Endodermal cell (in vitro differentiated cells): ENCODE results near the gene TCIRG1. TPM values are rescaled to one million over a fixed set of nuclear protein-coding genes. Genes with fewer than 3 reads are reported as not detected.

Source experiments
- DNase-seq: peaks from one replicate; pipeline ENCODE4 v3.0.0-alpha.2; 2017
- H3K27ac ChIP-seq: 2 replicates; pipeline ENCODE4 v1.5.1; 2013; ENCODE audit warnings: mild to moderate bottlenecking, low read depth, low read length, moderate library complexity
- H3K27me3 ChIP-seq: 2 replicates; pipeline ENCODE4 v1.6.1; 2013; ENCODE audit warnings: mild to moderate bottlenecking, low read length, moderate library complexity; ENCODE audit not compliant: insufficient read depth, control insufficient read depth, poor library complexity, severe bottlenecking
- H3K36me3 ChIP-seq: 2 replicates; pipeline ENCODE4 v1.7.0; 2013; ENCODE audit warnings: mild to moderate bottlenecking, low read length, moderate library complexity; ENCODE audit not compliant: control insufficient read depth, insufficient read depth
- H3K4me1 ChIP-seq: one replicate; pipeline ENCODE4 v1.7.0; 2013; ENCODE audit warnings: low read length; ENCODE audit not compliant: control insufficient read depth, insufficient read depth
- H3K4me3 ChIP-seq: 2 replicates; pipeline ENCODE4 v1.5.1; 2013; ENCODE audit warnings: mild to moderate bottlenecking, low read length, moderate library complexity
- H3K9ac ChIP-seq: 2 replicates; pipeline ENCODE4 v1.6.1; 2013; ENCODE audit warnings: mild to moderate bottlenecking, low read length, moderate library complexity; ENCODE audit not compliant: poor library complexity, severe bottlenecking; ENCODE audit errors: extremely low read depth
- H3K9me3 ChIP-seq: 2 replicates; pipeline ENCODE4 v1.6.1; 2013; ENCODE audit warnings: mild to moderate bottlenecking, low read length, moderate library complexity; ENCODE audit not compliant: control insufficient read depth
- H3K27ac Mint-ChIP-seq: 2 replicates; pipeline ENCODE4 v1.8.0; 2020; ENCODE audit warnings: mixed read lengths
- H3K27me3 Mint-ChIP-seq: 2 replicates; pipeline ENCODE4 v1.8.0; 2021; ENCODE audit warnings: mild to moderate bottlenecking, mixed read lengths; ENCODE audit not compliant: insufficient read depth
- H3K36me3 Mint-ChIP-seq: 2 replicates; pipeline ENCODE4 v1.8.0; 2020; ENCODE audit warnings: low read depth, mixed read lengths
- H3K4me1 Mint-ChIP-seq: 2 replicates; pipeline ENCODE4 v1.8.0; 2020; ENCODE audit warnings: mixed read lengths
- H3K4me3 Mint-ChIP-seq: 2 replicates; pipeline ENCODE4 v1.8.0; 2020; ENCODE audit warnings: mild to moderate bottlenecking, moderate library complexity, mixed read lengths
- H3K9me3 Mint-ChIP-seq: 2 replicates; pipeline ENCODE4 v1.8.0; 2020; ENCODE audit warnings: mild to moderate bottlenecking, mixed read lengths
- CTCF ChIP-seq: fragments of 200-600 bp; sonication (generic); conservative IDR thresholded peaks from 2 replicates; pipeline ENCODE4 v1.5.0; 2021; ENCODE audit warnings: antibody characterized with exemption, mild to moderate bottlenecking
- WGBS, 2 experiments: methylation state at CpG; one replicate each; pipeline versions ENCODE4 v1.1.5 to v1.1.7; 2013; ENCODE audit warnings: missing lambda C conversion rate in 2 of 2, mixed read lengths in 1 of 2; ENCODE audit not compliant: insufficient coverage in 1 of 2, insufficient read length in 1 of 2; 5-methylcytosine and 5-hydroxymethylcytosine counted together
- total RNA-seq, 2 donors: library from RNA; stranded (reverse); fragmentation: NEBNext Ultra II Directional in 1 of 2; extraction: Animal tissue kit (Norgen Biotek cat#: 25700) in 1 of 2; gene quantifications; 2 replicates in 1 of 2; 3 replicates in 1 of 2; pipeline ENCODE4 v1.2.1, GENCODE V29; 2021

The TCIRG1 gene
- total RNA-seq, 2 donors from 2014 or later: 61.6 to 70.4 TPM

- DNase-seq: no peak
- Histone ChIP-seq H3K9ac (no peak overlapping the region), H3K27ac (no peak overlapping the region), H3K9me3 (no peaks in the 10 kb centered on the region), H3K4me3 (no peak overlapping the region), H3K27me3 (peaks cover 7% of the 10 kb centered on the region), H3K4me1 (no peaks in the 10 kb centered on the region), H3K36me3 (no peaks in the 10 kb centered on the region)
- peaks cover 8% of the 10 kb centered on the region for H3K27me3 Mint-ChIP-seq
- H3K4me3 Mint-ChIP-seq: peak overlapping the region; percentile 55
- no peak overlapping the region for H3K27ac Mint-ChIP-seq
- peaks cover 4% of the 10 kb centered on the region for H3K36me3 Mint-ChIP-seq
- no peaks in the 10 kb centered on the region for H3K9me3 Mint-ChIP-seq
- TF ChIP-seq CTCF: no peak
- peaks cover 2% of the 10 kb centered on the region for H3K4me1 Mint-ChIP-seq
- WGBS, 2 experiments: 84 to 85% methylated on average over 4 to 9 of the region's 9 CpGs
Measured at GRCh38 chr11:68002575-68002937, 36.3 kb upstream of the TCIRG1 start.

DNA sequence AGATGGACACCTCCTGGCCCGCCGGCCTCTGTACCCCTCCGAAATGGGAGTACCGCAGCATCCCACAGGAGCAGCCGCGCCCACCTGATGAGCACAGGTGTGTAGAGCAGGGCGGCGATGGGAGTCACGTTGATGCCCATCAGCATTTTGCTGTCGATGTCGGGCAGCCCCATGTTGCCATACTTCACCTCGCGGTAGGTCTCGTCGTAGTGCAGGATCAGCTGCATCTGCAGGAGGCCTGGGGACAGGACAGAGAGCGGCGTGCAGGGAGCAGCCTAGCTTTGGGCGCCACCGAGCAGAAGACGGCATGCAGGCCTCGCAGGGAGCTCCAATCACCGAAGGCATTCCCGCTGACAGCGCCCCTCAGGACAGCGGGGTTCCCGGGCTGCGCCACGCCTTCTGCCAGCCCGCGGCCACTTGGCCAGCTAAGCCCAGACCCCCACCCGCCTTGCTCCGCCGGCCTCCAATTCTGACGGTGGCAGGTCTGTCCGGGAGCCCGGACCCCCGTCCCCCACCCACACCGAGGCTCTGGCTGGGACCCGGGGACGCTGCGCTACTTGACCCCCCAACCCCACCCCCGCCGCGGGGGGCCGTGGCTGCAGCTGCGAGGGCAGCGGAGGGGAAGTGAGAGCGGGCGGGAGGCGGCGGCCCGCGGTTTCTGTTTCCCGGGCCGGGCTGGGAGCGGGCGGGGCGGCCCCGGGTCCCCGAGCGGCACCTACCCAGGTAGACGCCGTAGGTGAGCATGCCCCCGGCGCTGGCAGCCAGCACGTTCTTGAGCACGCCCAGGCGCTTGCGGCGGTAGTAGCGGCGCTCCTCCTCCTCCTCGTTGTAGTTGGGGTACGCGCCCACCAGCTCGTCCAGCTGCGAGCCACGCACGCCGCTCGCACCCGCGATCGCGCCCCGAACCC, 35.6 kb upstream of the TCIRG1 start:
- H3K27ac Mint-ChIP-seq: no peak overlapping the region
- WGBS, 2 experiments: 17 to 38% methylated on average over 27 to 84 of the region's 86 CpGs
- no peak overlapping the region for H3K9ac ChIP-seq

More for the DNA sequence above, 35.6 kb upstream of the TCIRG1 start:
- Histone ChIP-seq H3K4me1 (no peaks in the 10 kb centered on the region), H3K27ac (no peak overlapping the region), H3K9me3 (no peaks in the 10 kb centered on the region), H3K36me3 (no peaks in the 10 kb centered on the region), H3K27me3 (peaks cover 7% of the 10 kb centered on the region), H3K4me3 (peak overlapping the region; percentile 68)
- Mint-ChIP-seq H3K27me3 (peaks cover 8% of the 10 kb centered on the region), H3K36me3 (peaks cover 4% of the 10 kb centered on the region), H3K4me3 (peak overlapping the region; percentile 55), H3K4me1 (peaks cover 2% of the 10 kb centered on the region), H3K9me3 (no peaks in the 10 kb centered on the region)
- DNase-seq: peak; percentile 80
- no peak for TF ChIP-seq CTCF
